Progenitor cell of endocrine pancreas (in vitro differentiated cells): ENCODE measurements around the gene PM20D2. TPM values are rescaled to one million over a fixed set of nuclear protein-coding genes. Genes with fewer than 3 reads are reported as not detected.

Experiments
- DNase-seq: peaks from one replicate; pipeline ENCODE4 v3.0.0; 2021; ENCODE audit warnings: low spot score; ENCODE audit not compliant: unreplicated experiment
- H3K27ac Mint-ChIP-seq: 2 replicates; pipeline ENCODE4 v1.8.0; 2021; ENCODE audit warnings: mild to moderate bottlenecking, moderate library complexity, mixed read lengths
- H3K27me3 Mint-ChIP-seq: 2 replicates; pipeline ENCODE4 v1.8.0; 2021; ENCODE audit warnings: mixed read lengths
- H3K36me3 Mint-ChIP-seq: 2 replicates; pipeline ENCODE4 v1.8.0; 2022; ENCODE audit warnings: mixed read lengths; ENCODE audit not compliant: insufficient read depth
- H3K4me1 Mint-ChIP-seq: 2 replicates; pipeline ENCODE4 v1.8.0; 2021; ENCODE audit warnings: low read depth, mixed read lengths
- H3K4me3 Mint-ChIP-seq: 2 replicates; pipeline ENCODE4 v1.8.0; 2021; ENCODE audit warnings: low read depth, mild to moderate bottlenecking, moderate library complexity, mixed read lengths
- H3K9me3 Mint-ChIP-seq: 2 replicates; pipeline ENCODE4 v1.8.0; 2021; ENCODE audit warnings: low read depth, mixed read lengths
- CTCF ChIP-seq: fragments of 200-600 bp; sonication (generic); IDR thresholded peaks from one replicate; pipeline ENCODE4 v1.5.0; 2021; ENCODE audit warnings: antibody characterized with exemption, mild to moderate bottlenecking; ENCODE audit not compliant: unreplicated experiment
- total RNA-seq: library from RNA; stranded (reverse); gene quantifications from 2 replicates; pipeline ENCODE4 v1.2.1, GENCODE V29; 2021

PM20D2 gene
- total RNA-seq, 1 donor from 2014 or later = 20.8 TPM

- peaks cover 4% of the 10 kb centered on the region for H3K9me3 Mint-ChIP-seq
- peaks cover 10% of the 10 kb centered on the region for H3K27me3 Mint-ChIP-seq
- no peaks in the 10 kb centered on the region for H3K4me1 Mint-ChIP-seq
- no peak for TF ChIP-seq CTCF
- H3K36me3 Mint-ChIP-seq = no peaks in the 10 kb centered on the region
- DNase-seq = no peak
- H3K27ac Mint-ChIP-seq = no peak overlapping the region
- H3K4me3 Mint-ChIP-seq = no peak overlapping the region
Measured at GRCh38 chr6:89212472-89212871, 66.6 kb downstream of the PM20D2 start.

- peaks cover 10% of the 10 kb centered on the region for H3K27me3 Mint-ChIP-seq
- H3K27ac Mint-ChIP-seq = no peak overlapping the region
- DNase-seq = no peak
- no peak overlapping the region for H3K4me3 Mint-ChIP-seq
- H3K4me1 Mint-ChIP-seq = no peaks in the 10 kb centered on the region
- H3K9me3 Mint-ChIP-seq = peaks cover 4% of the 10 kb centered on the region
- no peaks in the 10 kb centered on the region for H3K36me3 Mint-ChIP-seq
- TF ChIP-seq CTCF = no peak
Measured at GRCh38 chr6:89214197-89214596, 68.3 kb downstream of the PM20D2 start.

Other genes with a start within 250 kb of the PM20D2 start
- gene RNGTT, start 182.4 kb upstream of the PM20D2 start, total RNA-seq = 16.5 and 17.4 TPM in 2 replicates
- gene PNRC1, start 65.3 kb upstream of the PM20D2 start, total RNA-seq = 203 and 212 TPM in 2 replicates
- 20.0 and 22.2 TPM in 2 replicates for gene SRSF12, start 28.0 kb upstream of the PM20D2 start, total RNA-seq
- not detected in 2 replicates for gene GABRR1, start 71.3 kb downstream of the PM20D2 start, total RNA-seq
- gene GABRR2, start 169.2 kb downstream of the PM20D2 start, total RNA-seq = 0.47 and 0.53 TPM in 2 replicates
- gene UBE2J1, start 206.7 kb downstream of the PM20D2 start, total RNA-seq = 36.0 and 36.2 TPM in 2 replicates